RWPE1 (cell line): ENCODE data around the gene POLR3E.
A peak's percentile ranks its signal among the peaks of the same experiment; 100 is the strongest.

ENCODE experiments used
- CTCF ChIA-PET: fragments of 350-600 bp; sonication (Branson Sonifier 250); formaldehyde crosslinking; extraction: SDS; loops from one replicate; lab custom pipeline; 2021; lab: Yijun Ruan, JAX
- POLR2A ChIA-PET: fragments of 400-600 bp; formaldehyde crosslinking; extraction: SDS; loops from one replicate; lab custom pipeline; 2020; ENCODE audit warnings: antibody characterized with exemption; ENCODE audit not compliant: low non-redundant PET; lab: Yijun Ruan, JAX
- DNase-seq: peaks from one replicate; pipeline ENCODE4 v3.0.0; 2012; ENCODE audit warnings: low spot score
- H3K27ac ChIP-seq: fragments of 450-650 bp; 2 replicates; pipeline ENCODE4 v1.5.1; 2017
- TF ChIP-seq, protein P1 (sequence below): fragments of 450-650 bp; conservative IDR thresholded peaks from 2 replicates; pipeline ENCODE4 v1.5.1; 2017; ENCODE audit warnings: low read depth, mild to moderate bottlenecking

POLR3E gene

DNA sequence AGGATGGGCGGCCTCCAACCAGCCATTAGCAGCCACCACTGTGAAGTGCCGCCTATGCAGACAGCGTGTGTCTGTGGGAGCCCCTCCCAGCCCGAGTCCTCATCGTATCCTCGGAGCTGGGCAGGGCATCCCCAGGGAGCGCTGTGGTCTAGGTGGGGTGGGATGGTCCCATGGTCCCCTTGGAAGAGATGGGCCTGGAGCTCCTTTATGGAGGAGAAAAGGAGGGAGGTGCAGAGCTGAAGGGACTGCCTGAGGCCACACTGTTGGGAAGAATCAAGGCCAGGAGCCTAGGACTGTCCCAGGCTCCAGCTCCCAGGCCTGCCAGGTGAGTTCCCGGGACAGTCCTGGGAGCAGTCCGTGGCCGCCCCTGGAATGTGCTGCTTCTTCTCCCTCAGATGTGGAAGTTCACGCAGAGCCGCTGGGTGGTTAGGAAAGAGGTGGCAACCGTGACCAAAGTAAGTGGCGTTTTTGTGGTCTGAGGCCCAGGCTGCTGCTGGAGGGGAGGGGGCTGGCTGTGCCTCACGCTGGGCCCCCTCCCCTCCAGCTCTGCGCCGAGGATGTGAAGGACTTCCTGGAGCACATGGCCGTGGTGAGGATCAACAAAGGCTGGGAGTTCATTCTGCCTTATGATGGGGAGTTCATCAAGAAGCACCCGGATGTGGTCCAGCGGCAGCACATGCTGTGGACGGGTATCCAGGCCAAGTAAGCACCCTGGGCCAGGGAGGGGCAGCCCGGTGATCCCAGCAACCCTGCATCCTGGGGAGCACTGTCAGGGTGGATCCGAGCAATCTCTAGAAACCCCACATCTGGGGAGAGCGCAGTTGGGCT lies 27.0 kb downstream of the POLR3E start:
- no peak overlapping the region for H3K27ac ChIP-seq
- TF ChIP-seq, protein P1, sequence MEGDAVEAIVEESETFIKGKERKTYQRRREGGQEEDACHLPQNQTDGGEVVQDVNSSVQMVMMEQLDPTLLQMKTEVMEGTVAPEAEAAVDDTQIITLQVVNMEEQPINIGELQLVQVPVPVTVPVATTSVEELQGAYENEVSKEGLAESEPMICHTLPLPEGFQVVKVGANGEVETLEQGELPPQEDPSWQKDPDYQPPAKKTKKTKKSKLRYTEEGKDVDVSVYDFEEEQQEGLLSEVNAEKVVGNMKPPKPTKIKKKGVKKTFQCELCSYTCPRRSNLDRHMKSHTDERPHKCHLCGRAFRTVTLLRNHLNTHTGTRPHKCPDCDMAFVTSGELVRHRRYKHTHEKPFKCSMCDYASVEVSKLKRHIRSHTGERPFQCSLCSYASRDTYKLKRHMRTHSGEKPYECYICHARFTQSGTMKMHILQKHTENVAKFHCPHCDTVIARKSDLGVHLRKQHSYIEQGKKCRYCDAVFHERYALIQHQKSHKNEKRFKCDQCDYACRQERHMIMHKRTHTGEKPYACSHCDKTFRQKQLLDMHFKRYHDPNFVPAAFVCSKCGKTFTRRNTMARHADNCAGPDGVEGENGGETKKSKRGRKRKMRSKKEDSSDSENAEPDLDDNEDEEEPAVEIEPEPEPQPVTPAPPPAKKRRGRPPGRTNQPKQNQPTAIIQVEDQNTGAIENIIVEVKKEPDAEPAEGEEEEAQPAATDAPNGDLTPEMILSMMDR = no peak
- ChIA-PET CTCF (no interaction called here), POLR2A (no interaction called here)
- no peak for DNase-seq

DNA sequence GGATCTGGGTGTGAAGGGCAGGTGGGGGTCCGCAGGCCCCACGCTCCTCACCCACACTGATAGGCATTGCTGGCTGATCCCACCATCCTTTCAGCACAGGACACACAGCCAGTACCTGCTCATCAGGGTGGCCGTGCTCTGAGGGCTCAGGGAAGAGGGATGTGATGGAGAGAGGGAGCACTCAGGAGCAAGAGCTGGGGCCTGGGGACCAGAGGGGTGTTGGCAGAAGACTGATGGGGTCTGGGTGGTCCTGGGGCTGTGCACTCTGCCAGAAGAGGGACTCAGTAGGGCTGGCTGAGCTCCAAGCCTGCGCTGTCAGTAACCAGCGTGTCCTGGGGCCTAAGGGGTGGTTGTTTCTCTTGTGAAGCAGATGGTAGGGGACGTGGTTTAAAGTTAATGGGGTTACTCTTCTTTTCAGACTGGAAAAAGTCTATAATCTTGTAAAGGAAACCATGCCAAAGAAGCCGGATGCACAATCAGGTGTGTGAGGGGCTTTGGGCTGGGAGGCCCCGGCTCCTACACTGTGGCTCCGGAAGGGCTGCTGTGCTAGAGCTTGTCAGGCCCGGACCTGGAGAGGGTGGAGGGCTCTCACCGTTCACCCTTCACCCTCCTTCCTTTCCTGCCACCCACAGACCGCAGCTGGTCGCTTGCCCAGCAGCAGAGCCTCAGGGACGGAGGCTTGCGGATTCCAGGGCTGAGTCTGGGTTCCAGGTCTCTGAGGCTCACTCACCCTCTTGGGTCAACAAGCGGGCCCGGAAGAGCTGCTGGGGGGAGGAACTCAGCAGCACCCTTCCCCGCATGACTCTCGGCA lies 27.8 kb downstream of the POLR3E start:
- TF ChIP-seq, protein P1 = no peak
- DNase-seq = no peak
- POLR2A ChIA-PET = no interaction called here
- H3K27ac ChIP-seq = no peak overlapping the region
- CTCF ChIA-PET = no interaction called here

DNA sequence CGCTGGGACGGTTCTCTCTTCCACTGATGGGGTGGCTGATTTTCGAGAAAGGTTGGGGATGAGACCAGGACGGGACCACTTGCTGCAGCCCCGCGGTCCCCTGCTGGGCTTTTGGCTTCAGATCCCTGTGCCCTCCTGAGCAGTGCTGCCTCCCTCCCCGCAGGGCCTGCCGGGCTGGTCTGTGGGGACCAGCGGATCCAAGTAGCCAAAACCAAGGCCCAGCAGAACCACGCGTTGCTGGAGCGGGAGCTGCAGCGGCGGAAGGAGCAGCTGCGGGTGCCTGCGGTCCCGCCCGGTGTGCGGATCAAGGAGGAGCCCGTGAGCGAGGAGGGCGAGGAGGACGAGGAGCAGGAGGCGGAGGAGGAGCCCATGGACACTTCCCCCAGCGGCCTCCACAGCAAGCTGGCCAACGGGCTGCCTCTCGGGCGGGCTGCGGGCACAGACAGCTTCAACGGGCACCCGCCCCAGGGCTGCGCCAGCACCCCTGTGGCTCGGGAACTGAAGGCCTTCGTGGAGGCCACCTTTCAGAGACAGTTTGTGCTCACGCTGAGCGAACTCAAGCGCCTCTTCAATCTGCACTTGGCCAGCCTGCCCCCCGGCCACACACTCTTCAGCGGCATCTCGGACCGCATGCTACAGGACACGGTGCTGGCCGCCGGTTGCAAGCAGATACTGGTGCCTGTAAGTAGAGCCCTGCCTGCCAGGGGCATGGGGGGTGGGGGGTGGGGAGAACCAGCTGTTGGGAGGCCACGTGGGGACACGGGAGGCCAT lies 28.6 kb downstream of the POLR3E start:
- ChIA-PET CTCF (no interaction called here), POLR2A (no interaction called here)
- no peak overlapping the region for H3K27ac ChIP-seq
- TF ChIP-seq, protein P1 = no peak
- no peak for DNase-seq

DNA sequence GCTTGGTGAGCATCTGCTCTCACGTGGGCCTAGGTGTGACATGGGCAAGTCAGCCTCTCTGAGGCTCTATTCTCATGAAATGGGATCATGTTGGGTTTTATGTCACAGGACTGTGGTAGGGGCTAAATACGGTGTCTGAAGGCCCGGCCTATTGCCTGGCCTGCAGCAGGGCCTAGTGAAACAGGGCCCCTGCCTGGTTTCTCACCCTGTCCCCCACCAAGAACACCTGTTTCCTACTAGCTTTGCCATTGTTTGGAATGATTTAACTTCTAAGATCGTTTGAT lies 29.1 kb downstream of the POLR3E start:
- no peak for DNase-seq
- H3K27ac ChIP-seq = no peak overlapping the region
- TF ChIP-seq, protein P1 = no peak
- ChIA-PET POLR2A (no interaction called here), CTCF (interaction anchor here (0.5 kb wide), 1 partner anchor 18 kb away, joined by 3 read pairs; no protein-coding TSS in a partner anchor)

DNA sequence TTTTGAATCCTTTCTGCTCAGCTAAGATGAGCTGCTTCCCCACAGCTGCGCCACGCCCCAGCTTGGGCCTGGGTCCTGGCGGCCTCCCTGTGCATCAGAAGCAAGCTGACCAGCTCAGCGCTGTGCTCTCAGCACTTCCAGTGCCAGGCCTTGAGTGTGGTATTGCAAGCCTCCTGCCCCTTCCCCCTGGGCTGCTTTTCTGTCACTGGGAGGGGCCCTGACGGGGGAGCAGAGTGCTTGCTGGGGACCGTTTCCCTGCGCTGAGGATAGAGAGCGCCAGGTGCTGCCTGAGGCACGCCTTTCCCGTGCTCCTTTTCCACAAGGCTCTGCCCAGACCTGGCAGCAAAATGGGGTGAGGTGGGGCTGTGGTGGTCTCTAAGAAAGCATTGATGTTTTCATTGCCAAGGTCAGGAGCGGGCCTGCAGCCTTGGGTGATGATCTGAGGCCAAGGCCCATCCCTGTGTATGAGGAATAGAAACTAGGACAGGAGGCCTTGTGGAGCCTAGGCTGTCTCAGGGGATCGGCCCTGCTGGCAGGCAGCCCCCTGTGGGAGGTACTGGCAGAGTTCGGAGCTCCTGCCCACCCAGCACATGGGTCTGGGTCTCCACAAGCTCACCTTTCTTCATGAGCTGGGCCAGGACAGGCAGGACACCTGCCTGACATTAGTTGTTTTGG lies 29.7 kb downstream of the POLR3E start:
- DNase-seq = no peak
- TF ChIP-seq, protein P1 = no peak
- peak overlapping the region; percentile 1; the same call in 1 of the 2 replicates for H3K27ac ChIP-seq
- CTCF ChIA-PET = interaction anchor here (0.5 kb wide), 1 partner anchor 17 kb away, joined by 3 read pairs; no protein-coding TSS in a partner anchor
- POLR2A ChIA-PET = no interaction called here

DNA sequence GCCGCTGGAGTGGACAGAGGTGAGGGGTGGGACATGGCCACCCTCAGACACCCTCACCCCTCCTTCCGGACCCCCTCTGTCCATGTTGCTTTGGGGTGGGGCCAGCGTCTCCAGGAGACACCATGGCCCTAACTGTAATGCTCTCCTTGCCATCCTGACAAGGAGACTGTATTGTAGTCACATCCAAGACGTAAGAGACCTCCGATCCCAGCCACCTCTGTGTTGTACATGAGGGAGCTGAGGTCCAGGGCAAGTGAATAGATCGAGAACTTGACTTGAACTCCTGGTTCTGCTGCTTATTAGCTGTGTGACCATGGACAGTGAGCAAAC lies 30.2 kb downstream of the POLR3E start:
- no peak for DNase-seq
- TF ChIP-seq, protein P1 = no peak
- CTCF ChIA-PET = no interaction called here
- peak overlapping the region; percentile 1; the same call in 1 of the 2 replicates for H3K27ac ChIP-seq
- POLR2A ChIA-PET = no interaction called here
